GM21825 (cell line): ENCODE measurements around the gene MSL3.

Experiments
- ATAC-seq: cut with Tn5 transposase; IDR thresholded peaks from one replicate; pipeline ENCODE4 v1.9.1; 2021; ENCODE audit warnings: mild to moderate bottlenecking, moderate library complexity; ENCODE audit not compliant: unreplicated experiment

MSL3 gene

DNA sequence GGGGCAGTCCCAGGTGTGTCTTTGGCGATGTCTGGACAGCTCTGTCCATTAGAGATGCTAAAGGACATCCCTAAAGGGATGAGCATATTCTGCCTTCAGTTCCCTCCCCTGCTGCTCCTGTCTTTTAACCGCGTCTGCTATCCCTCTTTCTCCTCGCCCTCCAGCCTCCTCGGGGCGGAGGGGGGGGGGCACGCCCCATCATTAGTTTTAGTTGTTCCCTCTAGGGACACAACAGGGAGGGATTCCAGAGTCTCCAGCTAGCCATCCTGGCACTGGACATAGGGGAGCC lies 1.1 kb downstream of the MSL3 start:
- no peak for ATAC-seq

- ATAC-seq: peak; percentile 67
Observed at GRCh38 chrX:11759461-11760311, 1.6 kb downstream of the MSL3 start.

- ATAC-seq: no peak
Observed at GRCh38 chrX:11760958-11761357, 2.9 kb downstream of the MSL3 start.

GRCh38 chrX:11764602-11765067 lies 6.6 kb downstream of the MSL3 start:
- ATAC-seq: no peak

DNA sequence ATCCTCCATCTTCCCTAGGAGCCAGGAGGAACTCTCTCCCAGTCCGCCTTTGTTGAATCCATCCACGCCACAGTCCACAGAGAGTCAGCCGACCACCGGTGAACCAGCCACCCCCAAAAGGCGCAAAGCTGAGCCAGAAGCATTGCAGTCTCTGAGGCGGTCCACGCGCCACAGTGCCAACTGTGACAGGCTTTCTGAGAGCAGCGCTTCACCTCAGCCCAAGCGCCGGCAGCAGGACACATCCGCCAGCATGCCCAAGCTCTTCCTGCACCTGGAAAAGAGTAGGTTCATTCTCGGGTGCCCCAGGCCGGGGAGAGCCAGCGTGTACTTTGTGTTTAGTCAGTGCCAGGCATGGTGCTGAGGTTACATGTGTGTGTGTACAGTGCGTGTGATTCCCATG lies 7.4 kb downstream of the MSL3 start:
- ATAC-seq: no peak

- no peak for ATAC-seq
Observed at GRCh38 chrX:11766487-11766886, 8.4 kb downstream of the MSL3 start.

- ATAC-seq: peak; percentile 65
Observed at GRCh38 chrX:11768039-11768438, 10.0 kb downstream of the MSL3 start.

DNA sequence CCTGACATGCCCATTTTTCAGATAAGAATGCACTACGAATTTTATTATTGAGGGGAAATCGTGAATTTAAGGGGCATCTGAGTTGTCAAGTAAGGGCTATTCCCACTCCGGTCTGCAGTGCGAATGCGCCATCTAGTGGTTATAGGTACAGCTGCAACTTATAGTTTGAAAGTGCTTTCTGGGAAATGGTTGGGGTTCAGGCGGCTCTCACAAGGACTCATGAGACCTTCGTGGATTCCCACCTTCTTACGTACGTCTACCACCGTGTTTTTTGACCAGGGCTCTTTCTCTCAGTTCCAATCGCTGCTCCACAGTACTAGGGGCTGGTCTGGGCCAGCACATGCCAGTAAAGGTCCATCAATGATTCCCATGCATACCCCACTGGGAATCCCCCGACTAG lies 12.3 kb downstream of the MSL3 start:
- ATAC-seq: peak; percentile 62

GRCh38 chrX:11778230-11778629 lies 20.2 kb downstream of the MSL3 start:
- no peak for ATAC-seq

DNA sequence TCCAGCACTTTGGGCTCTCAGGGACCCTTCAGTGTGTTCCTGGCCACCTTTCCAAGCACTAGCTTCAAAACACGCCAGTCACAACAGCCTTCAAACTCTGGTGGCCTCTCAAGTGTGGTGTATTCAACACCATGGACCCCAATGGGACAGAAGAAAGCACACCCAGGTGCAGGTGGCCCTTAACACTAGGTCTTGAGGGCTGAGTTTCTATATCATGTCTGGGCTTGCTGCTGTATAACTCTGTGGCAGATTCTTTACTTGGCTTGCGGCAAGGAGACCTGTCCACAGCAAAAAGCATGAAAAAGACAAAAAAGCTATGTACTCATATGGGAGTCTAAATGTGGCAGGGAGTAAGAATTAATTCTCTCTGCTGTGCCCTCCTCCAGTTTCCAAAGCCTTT lies 23.1 kb downstream of the MSL3 start:
- ATAC-seq: no peak

DNA sequence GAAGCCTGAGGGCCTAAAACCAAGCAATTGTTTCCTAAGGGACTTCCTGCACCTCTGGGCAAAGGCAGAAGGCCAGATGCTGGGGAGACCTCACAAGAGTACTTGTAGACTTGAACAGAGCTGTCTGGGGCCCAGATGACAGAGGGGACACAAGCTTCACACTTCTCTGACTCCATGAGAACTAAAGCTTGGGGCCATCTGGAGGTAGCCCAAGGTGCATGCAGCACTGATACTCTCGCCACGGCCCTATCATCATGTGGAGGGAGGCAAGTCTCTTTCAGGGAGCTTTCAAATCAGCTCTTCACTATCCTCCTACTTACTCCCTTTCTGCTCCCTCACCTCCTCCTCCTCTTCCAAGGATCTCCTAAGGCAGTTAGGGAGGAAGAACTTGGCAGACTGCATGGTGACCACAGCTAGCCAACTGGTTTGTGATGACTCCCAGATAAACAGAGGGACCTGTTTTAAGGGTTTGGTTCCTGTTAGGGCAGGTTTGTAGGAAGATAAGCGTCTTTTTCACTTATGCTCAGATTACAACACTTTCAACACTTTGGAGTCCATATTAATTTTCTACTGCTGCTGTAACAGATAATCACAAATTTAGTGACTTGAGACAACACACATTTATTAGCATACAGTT lies 23.8 kb downstream of the MSL3 start:
- ATAC-seq: no peak

GRCh38 chrX:11784543-11784942 lies 26.5 kb downstream of the MSL3 start:
- no peak for ATAC-seq

DNA sequence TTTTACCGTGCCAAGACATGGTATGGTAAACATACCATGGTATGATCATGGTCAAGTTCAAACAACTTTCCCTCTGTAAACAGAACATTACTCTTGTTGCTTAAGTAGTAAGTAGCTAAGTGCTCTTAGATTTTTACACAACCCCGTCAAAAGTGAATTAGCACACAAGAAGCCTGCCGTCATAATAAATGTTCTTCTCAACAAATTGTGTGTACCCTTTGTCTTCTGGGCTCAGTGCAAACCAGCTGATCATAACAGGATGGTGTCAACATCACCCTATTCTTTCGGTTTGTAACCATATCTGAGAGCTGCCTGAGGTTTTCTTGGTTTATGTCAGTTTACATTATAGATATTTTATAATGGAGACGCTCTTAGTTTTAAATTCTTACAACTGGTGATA lies 28.8 kb downstream of the MSL3 start:
- ATAC-seq: no peak

DNA sequence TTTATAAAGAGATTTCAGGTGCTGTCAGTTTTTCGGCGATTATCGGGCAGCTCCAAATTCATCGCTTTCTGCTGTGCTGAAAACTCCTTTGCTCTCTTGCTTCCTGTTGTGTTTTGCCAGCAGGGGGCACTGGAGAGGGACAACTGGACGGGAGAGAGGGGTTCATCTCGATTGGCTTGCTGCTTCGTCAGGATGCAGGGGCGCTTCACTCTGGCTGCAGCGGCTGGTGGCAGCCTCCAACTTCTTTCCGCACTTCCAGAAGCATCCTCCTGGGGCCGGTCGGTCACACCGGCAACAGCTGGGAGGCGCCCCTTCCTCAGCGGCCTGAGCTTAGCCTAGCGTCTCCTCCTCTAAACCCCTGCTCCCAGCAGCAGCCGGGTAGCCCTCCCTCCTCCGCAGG lies 29.5 kb downstream of the MSL3 start:
- ATAC-seq: no peak

GRCh38 chrX:11789809-11790208 lies 31.8 kb downstream of the MSL3 start:
- ATAC-seq: peak; percentile 41

DNA sequence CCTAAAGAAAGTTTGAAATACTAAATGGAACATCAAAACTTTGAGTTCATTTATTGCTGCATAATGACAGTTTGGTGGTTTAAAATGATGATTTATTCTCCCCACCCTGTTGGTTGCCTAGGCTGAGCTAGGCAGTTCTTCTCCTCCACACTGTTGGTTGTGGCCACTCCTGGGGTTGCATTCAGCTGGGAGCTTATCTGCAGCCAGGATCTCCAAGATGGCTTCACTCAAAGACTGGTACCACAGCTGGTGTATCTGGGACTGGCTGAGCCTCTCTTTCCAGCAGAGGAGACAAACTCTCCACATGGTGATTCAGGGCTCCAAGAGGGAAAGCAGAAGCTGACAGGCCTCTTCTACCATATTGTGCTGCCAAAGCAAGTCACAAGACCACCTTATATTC lies 33.1 kb downstream of the MSL3 start:
- no peak for ATAC-seq

GRCh38 chrX:11791537-11791936 lies 33.5 kb downstream of the MSL3 start:
- ATAC-seq: no peak

DNA sequence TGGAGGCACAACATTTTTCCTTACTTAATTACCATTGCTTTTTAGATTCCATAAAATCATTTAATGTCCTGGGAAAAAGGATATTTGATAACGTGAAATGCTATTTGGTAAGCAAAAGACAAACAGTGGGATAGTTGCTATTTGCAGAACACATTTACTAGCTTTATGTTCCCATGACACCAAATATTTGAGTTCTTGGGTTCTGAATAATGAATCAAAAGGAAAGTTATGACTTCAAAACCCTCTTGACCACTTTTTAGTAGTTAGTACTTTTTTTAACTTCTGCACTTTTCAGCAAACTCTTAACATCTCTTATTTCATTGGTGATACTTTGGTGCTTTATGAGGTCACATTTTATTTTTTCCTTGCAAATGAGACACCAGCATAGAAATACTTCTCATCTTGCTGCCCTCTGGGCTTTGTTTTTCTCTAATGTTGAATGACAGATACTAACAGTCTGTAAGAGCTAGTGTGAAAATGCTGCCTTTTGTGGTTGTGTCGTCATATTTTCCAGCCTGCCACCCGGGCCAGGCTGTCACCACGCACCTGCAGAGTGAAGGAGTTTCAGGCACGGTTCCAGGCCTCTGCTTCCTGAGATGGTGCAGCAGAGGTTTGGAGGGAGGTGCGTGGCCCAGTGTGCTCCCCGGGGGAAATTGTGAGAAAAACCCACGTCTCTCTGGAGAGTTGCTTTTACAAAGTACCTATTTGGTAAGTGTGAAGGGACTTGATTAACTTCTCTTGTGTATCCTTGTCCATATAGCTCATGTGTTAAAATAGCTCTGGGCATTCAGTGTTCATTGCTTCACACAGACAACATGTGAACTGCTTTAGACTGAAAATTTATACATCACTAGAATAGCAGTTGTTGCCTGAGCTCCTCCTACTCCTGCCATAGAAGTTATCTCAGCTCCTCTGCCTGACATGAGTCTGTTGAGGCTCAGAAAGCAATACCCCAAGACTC lies 34.7 kb downstream of the MSL3 start:
- peak; percentile 89 for ATAC-seq

DNA sequence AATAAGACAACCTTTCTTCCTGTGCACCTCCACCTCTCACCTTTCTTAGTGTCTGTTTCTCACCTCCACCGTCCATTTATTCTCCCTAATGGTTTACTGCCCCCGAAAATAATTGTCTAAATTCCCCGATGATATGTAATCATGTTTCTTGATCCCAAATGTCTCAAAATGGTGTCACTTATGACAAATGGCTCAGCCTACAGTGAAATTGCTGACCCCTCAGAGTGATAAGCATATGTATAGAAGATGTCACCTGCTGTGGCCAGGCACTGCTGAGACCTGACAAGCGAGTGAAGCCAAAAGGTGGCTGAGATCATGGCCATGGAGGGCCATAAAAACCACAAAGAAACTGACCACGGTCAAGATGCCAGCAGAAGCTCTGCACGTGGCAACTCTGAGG lies 35.7 kb downstream of the MSL3 start:
- ATAC-seq: no peak

DNA sequence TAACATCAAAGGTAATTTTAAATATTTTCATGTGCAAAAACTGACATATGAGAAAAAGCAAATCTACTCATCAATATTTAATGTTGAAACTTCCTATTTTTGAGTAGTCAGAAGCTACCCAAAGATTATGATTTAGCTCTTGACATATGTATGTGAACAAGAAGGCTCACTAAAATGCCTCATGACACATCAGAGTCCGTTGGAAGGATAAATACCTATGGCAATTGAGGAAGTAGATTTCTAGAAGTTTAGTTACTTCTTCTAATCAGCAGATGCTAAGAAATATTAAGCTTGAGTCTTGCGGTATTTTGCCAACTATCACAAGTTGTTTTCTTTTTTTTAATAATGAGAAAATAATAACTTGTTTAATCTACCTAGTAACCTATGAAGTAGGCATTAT lies 55.3 kb downstream of the MSL3 start:
- ATAC-seq: no peak
